Activated CD8-positive, alpha-beta T cell treated with anti-CD3 and anti-CD28 coated beads for 36 hours (primary cell): ENCODE results near the gene RBBP6. TPM values are rescaled to one million over a fixed set of nuclear protein-coding genes. Genes with fewer than 3 reads are reported as not detected.

Source experiments
- ATAC-seq: fragments of 200-7000 bp; cut with Tn5 transposase; one replicate; pipeline ENCODE4 v1.10.0; 2021; ENCODE audit warnings: mild to moderate bottlenecking, moderate library complexity
- CTCF ChIA-PET: fragments of 350-600 bp; sonication (Branson Sonifier 250); formaldehyde crosslinking; loops from one replicate; lab custom pipeline; 2021; ENCODE audit warnings: antibody characterized with exemption; lab: Charles Lee
- POLR2A ChIA-PET: fragments of 350-600 bp; sonication (Branson Sonifier 250); formaldehyde crosslinking; loops from one replicate; lab custom pipeline; 2021; ENCODE audit warnings: antibody characterized with exemption; lab: Charles Lee
- DNase-seq: peaks from one replicate; pipeline ENCODE4 v3.0.0-alpha.2; 2020
- H3K27ac Mint-ChIP-seq: one replicate; pipeline ENCODE4 v1.8.0; 2021; ENCODE audit warnings: mild to moderate bottlenecking, mixed read lengths
- H3K27me3 Mint-ChIP-seq: one replicate; pipeline ENCODE4 v1.8.0; 2021; ENCODE audit warnings: mixed read lengths
- H3K36me3 Mint-ChIP-seq: one replicate; pipeline ENCODE4 v1.8.0; 2021; ENCODE audit warnings: low read depth, mixed read lengths
- H3K4me1 Mint-ChIP-seq: one replicate; pipeline ENCODE4 v1.8.0; 2021; ENCODE audit warnings: low read depth, mixed read lengths
- H3K4me3 Mint-ChIP-seq: one replicate; pipeline ENCODE4 v1.8.0; 2021; ENCODE audit warnings: mild to moderate bottlenecking, moderate library complexity, mixed read lengths
- H3K9me3 Mint-ChIP-seq: one replicate; pipeline ENCODE4 v1.8.0; 2021; ENCODE audit warnings: mixed read lengths
- CTCF ChIP-seq: fragments of 200-600 bp; IDR thresholded peaks from one replicate; pipeline ENCODE4 v1.8.0; 2022; ENCODE audit warnings: antibody characterized with exemption, mild to moderate bottlenecking
- intact Hi-C: fragments of 100-400 bp; cut with micrococcal nuclease; formaldehyde crosslinking; loops from one replicate; pipeline ENCODE4 v1.10.0; 2022
- total RNA-seq, 2 experiments: library from RNA; stranded (reverse); gene quantifications; one replicate each; pipeline ENCODE4 v1.2.3, GENCODE V29; 2021

Gene RBBP6
- total RNA-seq, 2 experiments from 2014 or later, result 71.6 to 74.8 TPM

GRCh38 chr16:24552705-24553246, 13.4 kb downstream of the RBBP6 start:
- Mint-ChIP-seq H3K4me3 (no peak overlapping the region), H3K36me3 (peaks cover 47% of the 10 kb centered on the region), H3K4me1 (peaks cover 31% of the 10 kb centered on the region), H3K27me3 (no peaks in the 10 kb centered on the region), H3K27ac (no peak overlapping the region), H3K9me3 (no peaks in the 10 kb centered on the region)
- TF ChIP-seq CTCF, result no peak
- ChIA-PET POLR2A (interaction anchor here (2.1 to 3.5 kb wide), 2 partner anchors 10 to 14 kb away, joined by 5 to 11 read pairs; partner anchors contain the start of gene RBBP6), CTCF (interaction anchor here (0.8 to 1.5 kb wide), 5 partner anchors 15 to 48 kb away, joined by 3 to 5 read pairs (median 4); no protein-coding TSS in a partner anchor)
- no peak for ATAC-seq
- DNase-seq, result no peak
- intact Hi-C loops, result no loop called here

GRCh38 chr16:24553983-24554382, 14.6 kb downstream of the RBBP6 start:
- POLR2A ChIA-PET, result interaction anchor here (2.1 to 3.5 kb wide), 2 partner anchors 11 to 15 kb away, joined by 5 to 11 read pairs; partner anchors contain the start of gene RBBP6
- intact Hi-C loops, result no loop called here
- peaks cover 48% of the 10 kb centered on the region for H3K36me3 Mint-ChIP-seq

DNA sequence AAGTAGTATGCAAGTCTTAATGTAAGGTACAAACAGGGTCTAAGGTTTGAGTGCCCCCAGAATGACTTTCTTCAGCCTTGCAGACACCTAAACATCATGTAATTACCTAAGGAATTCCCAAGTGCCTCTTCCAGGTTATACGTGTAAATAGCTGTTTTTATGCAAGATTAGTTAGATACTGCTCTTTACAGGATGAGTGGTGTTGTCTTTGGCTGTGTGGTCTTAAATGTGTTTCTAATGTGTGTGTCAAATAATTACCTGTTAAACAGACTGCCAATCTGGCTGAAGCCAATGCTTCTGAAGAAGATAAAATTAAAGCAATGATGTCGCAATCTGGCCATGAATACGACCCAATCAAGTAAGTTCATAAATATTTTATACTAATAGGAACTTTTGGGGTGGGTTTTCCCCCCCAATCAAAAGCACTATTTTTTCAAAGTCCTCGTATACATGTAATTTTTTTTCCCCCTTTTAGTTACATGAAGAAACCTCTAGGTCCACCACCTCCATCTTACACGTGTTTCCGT, 16.0 kb downstream of the RBBP6 start:
- ATAC-seq, result no peak
- peaks cover 43% of the 10 kb centered on the region for H3K36me3 Mint-ChIP-seq
- intact Hi-C loops, result no loop called here
- ChIA-PET CTCF (interaction anchor here (0.7 to 1.6 kb wide), 3 partner anchors 11 to 38 kb away, joined by 3 to 5 read pairs (median 3); no protein-coding TSS in a partner anchor), POLR2A (interaction anchor here (0.6 kb wide), 1 partner anchor 443 kb away, joined by 3 read pairs; no protein-coding TSS in a partner anchor)
- DNase-seq, result no peak
- H3K9me3 Mint-ChIP-seq, result no peaks in the 10 kb centered on the region
- H3K4me3 Mint-ChIP-seq, result no peak overlapping the region
- H3K27me3 Mint-ChIP-seq, result no peaks in the 10 kb centered on the region
- H3K27ac Mint-ChIP-seq, result no peak overlapping the region
- H3K4me1 Mint-ChIP-seq, result peaks cover 15% of the 10 kb centered on the region
- no peak for TF ChIP-seq CTCF

More at GRCh38 chr16:24553983-24554382, 14.6 kb downstream of the RBBP6 start:
- Mint-ChIP-seq H3K27ac (no peak overlapping the region), H3K4me3 (no peak overlapping the region), H3K4me1 (peaks cover 25% of the 10 kb centered on the region), H3K27me3 (no peaks in the 10 kb centered on the region), H3K9me3 (no peaks in the 10 kb centered on the region)
- CTCF ChIA-PET, result interaction anchor here (0.8 to 1.1 kb wide), 2 partner anchors 14 to 37 kb away, joined by 3 to 4 read pairs; no protein-coding TSS in a partner anchor
- TF ChIP-seq CTCF, result no peak
- no peak for DNase-seq
- no peak for ATAC-seq

- Mint-ChIP-seq H3K4me3 (no peak overlapping the region), H3K27me3 (no peaks in the 10 kb centered on the region), H3K9me3 (no peaks in the 10 kb centered on the region), H3K4me1 (peaks cover 8% of the 10 kb centered on the region), H3K27ac (no peak overlapping the region), H3K36me3 (peaks cover 51% of the 10 kb centered on the region)
- CTCF ChIA-PET, result interaction anchor here (1.2 kb wide), 1 partner anchor 18 kb away, joined by 3 read pairs; no protein-coding TSS in a partner anchor
- no peak for TF ChIP-seq CTCF
- ATAC-seq (no peak), DNase-seq (no peak)
- POLR2A ChIA-PET, result no interaction called here
- intact Hi-C loops, result loop anchor here (10.0 kb wide), 1 partner anchor 232 kb away; no protein-coding TSS in a partner anchor
These were observed 23.4 kb downstream of the RBBP6 start for GRCh38 chr16:24562811-24563210.

GRCh38 chr16:24568392-24568791, 29.0 kb downstream of the RBBP6 start:
- no peak for DNase-seq
- peaks cover 30% of the 10 kb centered on the region for H3K9me3 Mint-ChIP-seq
- no peak for TF ChIP-seq CTCF
- H3K4me1 Mint-ChIP-seq, result no peaks in the 10 kb centered on the region
- ATAC-seq, result no peak
- intact Hi-C loops, result loop anchor here (10.0 kb wide), 1 partner anchor 226 kb away; no protein-coding TSS in a partner anchor
- CTCF ChIA-PET, result interaction anchor here (1.1 to 1.7 kb wide), 5 partner anchors 15 to 121 kb away, joined by 3 to 5 read pairs (median 4); no protein-coding TSS in a partner anchor
- no peaks in the 10 kb centered on the region for H3K27me3 Mint-ChIP-seq
- H3K27ac Mint-ChIP-seq, result no peak overlapping the region
- no peak overlapping the region for H3K4me3 Mint-ChIP-seq
- peaks cover 76% of the 10 kb centered on the region for H3K36me3 Mint-ChIP-seq
- POLR2A ChIA-PET, result interaction anchor here (0.7 kb wide), 1 partner anchor 97 kb away, joined by 3 read pairs; no protein-coding TSS in a partner anchor
